GM21423 (cell line): ENCODE data around the gene UBE3D.
"Not testable (repeated sequence)": the region's sequence is repeated elsewhere in the genome, so short reads cannot be mapped to it uniquely, and the experiment has no call there.

Experiments used
- ATAC-seq: cut with Tn5 transposase; IDR thresholded peaks from one replicate; pipeline ENCODE4 v1.9.1; 2021; ENCODE audit warnings: mild to moderate bottlenecking, moderate library complexity; ENCODE audit not compliant: unreplicated experiment

UBE3D gene

DNA sequence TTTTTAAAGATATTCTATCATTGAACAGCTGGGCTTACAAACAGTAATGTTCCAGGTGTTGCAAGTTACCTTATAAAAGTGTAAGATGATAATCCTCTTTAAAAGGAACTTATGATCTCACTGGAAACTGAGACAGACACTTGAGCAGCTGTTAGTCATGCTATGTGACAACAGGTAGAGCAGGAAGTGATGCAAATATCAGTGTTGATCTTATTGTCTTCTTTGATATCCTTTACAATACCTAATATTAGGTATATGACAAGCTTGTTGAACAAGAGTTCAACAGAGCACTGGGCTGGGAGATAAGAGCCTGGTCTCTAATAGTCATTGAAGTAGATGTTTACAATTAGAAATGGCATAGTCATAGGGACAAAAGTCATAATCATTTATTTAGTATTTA lies 150.0 kb downstream of the UBE3D start:
- ATAC-seq: no peak

GRCh38 chr6:82914511-82914910 lies 151.1 kb downstream of the UBE3D start:
- ATAC-seq: no peak

- no peak for ATAC-seq
Observed at GRCh38 chr6:82910820-82911219, 154.8 kb downstream of the UBE3D start.

- no peak for ATAC-seq
Observed at GRCh38 chr6:82910395-82910794, 155.2 kb downstream of the UBE3D start.

GRCh38 chr6:82909551-82909950 lies 156.1 kb downstream of the UBE3D start:
- no peak for ATAC-seq

DNA sequence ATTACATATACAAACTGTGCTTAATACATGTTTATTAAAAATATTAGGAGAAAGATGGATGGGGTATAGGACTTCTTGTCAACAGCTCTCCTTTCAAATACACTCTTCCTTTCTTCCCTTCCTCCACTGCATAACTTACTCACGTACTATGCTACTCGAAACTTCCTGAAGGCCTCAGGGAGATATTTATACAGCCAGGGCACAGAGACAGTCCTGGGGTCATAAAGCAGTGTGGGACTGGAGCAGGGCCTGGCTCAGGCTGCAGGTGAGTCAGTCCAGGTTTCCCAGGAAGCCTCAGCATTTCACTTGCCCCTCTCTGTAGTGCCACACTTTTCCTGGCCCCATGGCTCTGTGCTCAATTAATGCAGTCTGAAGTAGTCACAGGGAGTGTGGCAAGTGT lies 157.0 kb downstream of the UBE3D start:
- no peak for ATAC-seq

- ATAC-seq: no peak
Observed at GRCh38 chr6:82906951-82907350, 158.7 kb downstream of the UBE3D start.

DNA sequence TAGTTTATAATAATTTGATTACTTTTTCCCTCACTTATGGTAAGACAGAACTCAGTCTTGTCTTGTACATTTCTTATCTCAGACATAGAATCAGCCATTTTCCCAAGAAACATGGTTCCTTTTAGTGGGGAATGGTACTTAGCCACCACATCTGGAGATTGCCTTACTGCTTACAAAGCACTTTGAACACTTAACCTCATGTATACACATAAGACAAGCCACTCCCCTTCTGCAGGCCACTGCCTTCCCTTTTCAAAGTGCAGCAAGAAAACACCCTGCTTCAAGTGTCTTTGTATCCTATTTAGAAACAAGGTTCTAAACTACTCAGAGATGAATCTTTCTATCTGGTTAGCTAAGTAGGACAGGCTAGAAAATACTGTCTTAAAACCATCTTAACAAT lies 159.2 kb downstream of the UBE3D start:
- ATAC-seq: no peak

- ATAC-seq: no peak
Observed at GRCh38 chr6:82904860-82905259, 160.8 kb downstream of the UBE3D start.

GRCh38 chr6:82904257-82904656 lies 161.4 kb downstream of the UBE3D start:
- ATAC-seq: no peak

GRCh38 chr6:82902290-82902689 lies 163.4 kb downstream of the UBE3D start:
- ATAC-seq: no peak

GRCh38 chr6:82894653-82895259 lies 170.9 kb downstream of the UBE3D start:
- no peak for ATAC-seq

- no peak for ATAC-seq
Observed at GRCh38 chr6:82893889-82894652, 171.6 kb downstream of the UBE3D start.

- not testable (repeated sequence) for ATAC-seq
Observed at GRCh38 chr6:82891503-82891902, 174.1 kb downstream of the UBE3D start.

DNA sequence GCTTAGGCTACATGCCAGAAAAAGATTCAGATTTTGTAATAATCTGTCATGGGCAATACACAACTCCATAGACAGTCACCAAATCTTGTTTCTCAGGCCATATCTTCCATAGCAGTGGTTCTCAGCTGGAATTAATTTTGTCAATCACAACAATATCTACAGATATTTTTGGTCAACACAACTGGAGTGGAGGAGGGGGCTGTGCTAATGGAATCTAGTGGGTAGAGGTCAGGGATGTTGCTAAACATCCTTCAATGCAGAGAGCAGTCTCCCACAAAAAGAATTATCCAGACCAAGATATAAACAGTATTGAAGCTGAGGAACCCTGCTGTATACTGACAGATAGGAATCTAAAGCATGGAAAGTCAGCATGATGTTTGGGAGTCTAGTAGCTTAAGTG lies 174.6 kb downstream of the UBE3D start:
- ATAC-seq: no peak

DNA sequence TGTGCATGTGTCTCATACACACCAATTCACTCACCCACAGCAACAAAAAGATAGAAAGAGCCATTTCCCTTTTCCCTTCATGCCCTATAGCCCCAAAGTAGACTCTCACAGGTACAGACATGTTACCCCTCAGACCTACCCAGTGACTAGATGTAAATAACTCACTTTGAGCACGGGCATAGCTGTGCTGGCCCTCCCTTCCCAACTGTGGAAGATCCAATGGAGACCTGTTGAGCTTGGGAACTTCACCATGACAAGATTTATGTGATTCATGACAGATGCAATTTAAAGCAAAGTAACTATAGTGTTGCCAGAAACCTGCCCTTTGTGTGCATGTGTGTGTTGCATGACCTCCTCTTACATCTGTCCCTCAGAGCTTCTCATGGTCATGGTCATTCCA lies 175.4 kb downstream of the UBE3D start:
- no peak for ATAC-seq

GRCh38 chr6:82889143-82889542 lies 176.5 kb downstream of the UBE3D start:
- ATAC-seq: no peak

DNA sequence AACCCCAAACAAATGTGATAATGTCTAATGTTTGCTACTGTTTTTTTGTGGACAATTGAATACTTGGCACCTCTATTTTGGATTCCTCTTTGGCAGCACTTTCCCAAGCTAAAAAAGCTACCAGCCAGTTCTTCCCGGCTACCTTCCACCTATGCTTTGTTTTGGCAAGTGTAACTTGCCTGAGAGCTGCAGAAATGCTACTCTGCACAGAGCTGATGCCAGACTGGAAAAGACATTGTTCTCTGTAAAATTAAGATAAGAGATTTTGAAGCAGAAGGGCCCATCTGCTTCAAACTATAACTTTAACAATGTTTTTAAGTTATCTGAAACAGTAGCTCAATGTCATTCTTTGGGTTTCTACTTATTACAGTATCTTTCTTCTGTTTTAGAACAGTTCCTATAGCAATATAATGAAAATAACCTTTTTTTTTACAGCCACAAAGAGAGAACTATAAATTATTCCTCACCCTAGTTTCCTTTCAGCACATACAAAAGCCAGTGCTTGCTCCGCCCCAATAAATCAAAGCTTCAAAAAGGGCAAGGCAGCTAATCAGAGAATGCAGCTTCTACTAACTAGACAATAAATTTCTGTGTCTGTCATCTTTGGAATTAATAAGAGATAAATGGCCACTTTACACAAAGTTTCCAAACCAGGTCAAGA lies 183.1 kb downstream of the UBE3D start:
- no peak for ATAC-seq

DNA sequence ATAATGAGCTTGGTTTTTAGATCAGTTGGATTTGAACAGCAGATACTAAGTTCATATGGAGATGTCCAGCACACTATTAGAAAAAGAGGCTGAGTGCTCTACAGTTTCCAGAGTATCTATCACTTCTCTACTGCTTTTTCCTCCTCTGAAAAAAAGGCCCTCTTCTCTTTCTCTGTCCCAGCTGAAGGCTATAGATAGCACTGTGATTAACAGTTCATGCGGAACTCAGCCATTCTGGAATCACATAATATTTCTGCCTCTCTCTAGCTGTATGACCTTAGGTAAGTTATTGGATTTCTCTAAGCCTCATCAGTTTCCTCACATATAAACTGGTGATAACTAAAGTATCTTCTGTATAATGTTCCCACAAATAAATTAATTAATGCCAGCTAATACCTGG lies 184.1 kb downstream of the UBE3D start:
- no peak for ATAC-seq

GRCh38 chr6:82878812-82879211 lies 186.8 kb downstream of the UBE3D start:
- no peak for ATAC-seq

DNA sequence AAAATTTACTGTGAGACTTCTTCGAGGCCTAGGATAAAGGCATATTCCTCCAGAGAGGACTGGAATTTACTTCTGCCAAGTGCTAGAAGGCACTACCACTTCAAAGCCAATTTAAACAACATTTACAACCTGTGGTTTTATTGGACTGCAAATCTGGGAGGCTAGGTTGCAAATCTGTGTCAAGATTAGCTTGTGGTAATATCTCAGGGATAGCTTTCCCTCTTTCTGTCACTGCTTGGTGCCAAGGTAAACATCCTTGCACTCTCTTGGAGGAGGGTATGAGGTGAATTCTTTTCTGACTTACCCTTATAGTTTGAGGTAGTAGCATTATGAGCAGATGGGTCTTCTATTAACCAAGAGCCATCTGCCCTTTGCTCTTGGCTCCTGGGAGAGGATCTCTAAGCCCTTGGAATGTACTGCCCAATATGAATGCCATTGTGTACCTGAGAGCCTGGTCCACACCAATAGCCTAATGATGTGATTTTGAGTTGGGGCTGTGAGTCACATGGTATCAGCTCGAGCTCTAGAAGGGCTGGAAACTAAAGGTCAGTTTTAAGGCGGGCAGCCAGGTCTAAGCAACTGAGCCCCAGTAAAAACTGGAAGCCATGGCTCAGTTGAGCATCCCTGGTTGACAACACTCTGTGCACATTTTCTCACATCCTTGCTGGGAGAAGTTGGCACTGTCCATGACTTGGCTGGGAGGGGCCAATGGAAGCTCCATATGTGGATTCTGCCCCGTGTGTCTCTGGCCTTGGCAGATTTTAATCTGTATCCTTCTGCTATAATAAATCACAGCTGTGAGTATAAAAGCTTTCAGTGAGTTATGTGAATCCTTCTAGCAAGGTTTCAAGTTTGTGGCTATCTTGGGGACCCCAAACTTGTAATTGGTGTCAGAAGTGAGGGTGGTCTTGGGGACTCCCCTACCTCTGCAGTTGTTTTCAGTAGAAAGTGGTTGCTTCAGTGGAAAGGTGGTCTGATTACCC lies 188.1 kb downstream of the UBE3D start:
- no peak for ATAC-seq
